Fibroblast of skin of left biceps (primary cell): ENCODE results near the gene CHST9.

ENCODE experiments used
- DNase-seq, 2 experiments: peaks; one replicate each; pipeline ENCODE4 v3.0.0-alpha.2; 2013; ENCODE audit warnings: low read depth in 2 of 2

CHST9 gene

DNA sequence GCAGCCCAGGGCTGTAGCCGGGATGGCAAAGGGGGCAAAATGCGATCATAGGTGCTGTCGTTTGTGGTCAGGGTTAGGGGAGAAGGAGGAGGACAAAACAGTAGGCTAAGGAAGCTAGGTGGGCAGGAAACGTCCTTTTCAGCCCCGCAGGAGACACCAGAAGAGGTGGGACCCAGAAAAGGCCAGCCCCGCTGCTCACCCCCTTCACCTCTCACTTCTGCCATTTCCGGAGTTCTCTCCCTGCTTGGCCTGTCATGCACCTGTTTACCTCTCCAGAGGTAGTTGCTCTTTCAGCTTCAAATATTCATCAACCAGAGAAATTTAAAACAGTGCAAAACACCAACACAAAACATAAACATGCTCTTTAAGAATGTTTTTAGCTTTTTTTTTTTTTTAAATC, 320.4 kb downstream of the CHST9 start:
- no peak for DNase-seq

GRCh38 chr18:26863921-26864497, 321.1 kb downstream of the CHST9 start:
- DNase-seq: no peak

DNA sequence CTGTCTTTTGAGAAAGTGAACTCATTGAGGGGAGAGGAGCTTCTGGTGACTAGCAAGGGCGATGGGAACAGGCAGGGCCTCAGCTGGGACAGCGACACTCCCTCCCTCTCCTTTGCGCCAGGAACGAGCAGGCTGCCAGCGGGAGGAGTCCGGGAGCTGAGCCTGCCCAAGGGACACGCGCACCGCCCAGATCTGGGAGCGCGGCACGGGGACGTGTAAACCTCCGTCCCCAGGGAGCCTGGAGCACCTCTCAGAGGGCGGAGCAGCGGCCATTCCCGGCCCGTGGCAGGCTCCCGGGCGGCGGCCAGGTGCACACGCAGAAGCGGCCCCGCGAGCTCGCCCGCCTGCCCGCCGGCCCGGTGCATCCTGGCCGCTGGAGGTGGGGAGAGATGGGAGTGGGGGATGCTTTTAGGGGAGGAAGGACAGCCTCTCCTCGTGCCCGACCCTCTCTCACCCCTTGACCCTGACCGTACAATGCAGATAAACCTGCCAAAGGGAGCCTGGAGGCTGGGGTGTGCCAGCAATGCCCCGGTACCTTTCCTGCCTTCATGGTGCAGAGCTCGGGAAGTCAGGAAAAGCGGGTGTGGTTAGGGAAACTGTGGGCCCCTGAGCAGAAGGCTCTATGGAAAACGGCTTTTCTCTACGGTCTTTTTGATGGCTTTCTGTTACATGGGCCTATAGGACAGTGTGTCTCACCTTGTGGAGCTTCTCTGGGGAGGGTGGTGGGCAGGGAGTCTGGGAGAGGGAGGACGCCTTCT, 321.8 kb downstream of the CHST9 start:
- no peak for DNase-seq

- no peak for DNase-seq
Observed at GRCh38 chr18:26862084-26862483, 323.0 kb downstream of the CHST9 start.
